NB4 (cell line): ENCODE data around the gene LRRFIP1.

Experiments
- CTCF ChIP-seq: IDR thresholded peaks from one replicate; pipeline ENCODE4 v1.5.1; 2012; ENCODE audit warnings: low read depth, low read length
- MYC ChIP-seq: IDR thresholded peaks from 2 replicates; pipeline ENCODE4 v1.6.1; 2011; ENCODE audit warnings: low read depth, low read length

- TF ChIP-seq CTCF (no peak), MYC (no peak)
Measured at GRCh38 chr2:237665713-237666143, 38.3 kb downstream of the LRRFIP1 start.
